Duodenal mucosa (tissue), 2 donors: ENCODE results near the gene KDM4F.
"Not testable (repeated sequence)": the region's sequence is repeated elsewhere in the genome, so short reads cannot be mapped to it uniquely, and the experiment has no call there.

ENCODE experiments used
- H3K27ac ChIP-seq: one replicate; pipeline ENCODE4 v1.7.0; 2013; ENCODE audit warnings: low read depth, low read length
- H3K27me3 ChIP-seq, 2 donors: one replicate each; pipeline ENCODE4 v1.7.0; 2013; ENCODE audit warnings: low read length in 2 of 2, control low read depth in 1 of 2; ENCODE audit not compliant: insufficient read depth in 2 of 2, control insufficient read depth in 1 of 2
- H3K36me3 ChIP-seq, 2 donors: one replicate each; pipeline ENCODE4 v1.7.0; 2013; ENCODE audit warnings: low read length in 2 of 2, control low read depth in 1 of 2; ENCODE audit not compliant: insufficient read depth in 2 of 2, control insufficient read depth in 1 of 2
- H3K4me1 ChIP-seq, 2 donors: one replicate each; pipeline ENCODE4 v1.7.0; 2013; ENCODE audit warnings: low read length in 2 of 2, control low read depth in 1 of 2; ENCODE audit not compliant: insufficient read depth in 2 of 2, control insufficient read depth in 1 of 2
- H3K4me3 ChIP-seq, 2 donors: one replicate each; pipeline ENCODE4 v1.7.0; 2013; ENCODE audit warnings: low read length in 2 of 2, low read depth in 1 of 2
- H3K9ac ChIP-seq, 2 donors: one replicate each; pipeline ENCODE4 v1.7.0; 2013; ENCODE audit warnings: low read length in 2 of 2, low read depth in 1 of 2
- H3K9me3 ChIP-seq, 2 donors: one replicate each; pipeline ENCODE4 v1.7.0; 2013; ENCODE audit warnings: low read length in 2 of 2, control low read depth in 1 of 2; ENCODE audit not compliant: control insufficient read depth in 1 of 2

The KDM4F gene

GRCh38 chr11:95049122-95049521 is at the start of gene KDM4F:
Gene KDM4F, plus strand, starts transcription at chr11:95049422.
- H3K9ac ChIP-seq, H3K27ac ChIP-seq, H3K4me1 ChIP-seq, H3K36me3 ChIP-seq, H3K4me3 ChIP-seq, H3K9me3 ChIP-seq, H3K27me3 ChIP-seq: not testable (repeated sequence)

GRCh38 chr11:95003716-95004115 is 45.5 kb upstream of the KDM4F start:
- Histone ChIP-seq H3K4me1 (no peaks in the 10 kb centered on the region), H3K9ac (no peak overlapping the region), H3K9me3 (no peaks in the 10 kb centered on the region), H3K27me3 (no peaks in the 10 kb centered on the region), H3K4me3 (no peak overlapping the region), H3K27ac (no peak overlapping the region), H3K36me3 (no peaks in the 10 kb centered on the region)

DNA sequence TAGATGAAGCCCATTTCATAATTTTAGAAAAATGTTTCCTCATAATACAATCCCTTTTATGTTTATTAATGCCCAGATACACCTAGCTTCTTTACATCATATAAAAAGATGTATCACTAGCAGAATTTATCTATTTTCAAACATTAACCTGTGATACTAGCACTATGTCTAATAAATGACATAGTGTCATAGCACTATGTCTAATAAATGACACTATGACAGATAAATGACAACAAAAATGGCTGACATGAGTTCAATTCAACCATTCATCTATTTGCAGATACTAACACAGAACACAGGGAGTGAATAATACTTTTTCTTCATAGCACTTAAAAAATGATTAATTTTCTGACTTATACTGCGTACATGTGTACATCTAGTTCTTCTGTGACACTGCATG is 43.6 kb upstream of the KDM4F start:
- no peaks in the 10 kb centered on the region for H3K27me3 ChIP-seq
- H3K27ac ChIP-seq = no peak overlapping the region
- H3K4me3 ChIP-seq = no peak overlapping the region
- H3K4me1 ChIP-seq = no peaks in the 10 kb centered on the region
- H3K9ac ChIP-seq = no peak overlapping the region
- H3K36me3 ChIP-seq = no peaks in the 10 kb centered on the region
- no peaks in the 10 kb centered on the region for H3K9me3 ChIP-seq

DNA sequence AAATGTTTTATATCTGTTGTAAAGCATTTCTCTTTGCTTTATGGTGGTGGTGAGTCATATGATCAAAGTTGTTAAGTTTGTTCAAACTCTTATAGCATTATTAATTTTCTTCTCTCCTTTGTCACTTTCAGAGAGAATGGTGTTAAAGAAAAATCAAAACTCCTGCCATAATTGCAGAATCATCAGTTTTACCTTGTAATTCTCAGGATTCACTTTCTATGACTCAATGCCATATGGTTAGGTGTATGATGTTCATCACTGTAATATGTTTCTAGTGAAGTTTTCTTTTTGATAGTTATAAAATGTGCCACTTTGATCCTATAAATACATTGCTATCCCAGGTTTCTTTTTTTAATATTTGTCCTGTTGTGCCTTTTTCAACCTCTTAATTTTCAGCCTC is 37.8 kb upstream of the KDM4F start:
- Histone ChIP-seq H3K9ac (no peak overlapping the region), H3K27ac (no peak overlapping the region), H3K4me3 (no peak overlapping the region), H3K4me1 (no peaks in the 10 kb centered on the region), H3K36me3 (no peaks in the 10 kb centered on the region), H3K9me3 (no peaks in the 10 kb centered on the region), H3K27me3 (no peaks in the 10 kb centered on the region)

- H3K4me1 ChIP-seq = no peaks in the 10 kb centered on the region
- no peaks in the 10 kb centered on the region for H3K9me3 ChIP-seq
- H3K9ac ChIP-seq = no peak overlapping the region
- H3K27me3 ChIP-seq = no peaks in the 10 kb centered on the region
- no peak overlapping the region for H3K4me3 ChIP-seq
- H3K36me3 ChIP-seq = no peaks in the 10 kb centered on the region
- no peak overlapping the region for H3K27ac ChIP-seq
Observed at GRCh38 chr11:95014184-95014821, 34.9 kb upstream of the KDM4F start.

DNA sequence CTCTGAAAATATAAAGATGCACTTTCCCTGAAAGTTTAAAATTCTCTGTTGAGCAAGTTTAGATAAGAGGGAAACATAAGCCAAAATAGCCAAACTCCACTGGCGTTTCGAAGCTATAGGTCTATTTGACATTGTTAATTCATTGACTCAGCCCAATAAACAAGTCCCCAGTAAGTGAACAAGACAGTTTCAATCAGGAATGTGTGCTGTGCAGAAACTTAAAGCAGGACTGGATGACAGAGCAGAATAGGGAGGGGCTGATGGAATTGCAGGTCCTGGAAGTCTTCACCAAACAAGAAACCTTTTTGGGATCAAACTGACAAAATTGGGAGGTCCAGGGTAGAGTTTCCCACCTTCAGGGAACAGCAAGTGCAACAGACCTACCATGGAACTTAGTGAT is 33.1 kb upstream of the KDM4F start:
- Histone ChIP-seq H3K9ac (no peak overlapping the region), H3K4me3 (no peak overlapping the region), H3K4me1 (no peaks in the 10 kb centered on the region), H3K27me3 (no peaks in the 10 kb centered on the region), H3K9me3 (no peaks in the 10 kb centered on the region), H3K27ac (no peak overlapping the region), H3K36me3 (no peaks in the 10 kb centered on the region)

DNA sequence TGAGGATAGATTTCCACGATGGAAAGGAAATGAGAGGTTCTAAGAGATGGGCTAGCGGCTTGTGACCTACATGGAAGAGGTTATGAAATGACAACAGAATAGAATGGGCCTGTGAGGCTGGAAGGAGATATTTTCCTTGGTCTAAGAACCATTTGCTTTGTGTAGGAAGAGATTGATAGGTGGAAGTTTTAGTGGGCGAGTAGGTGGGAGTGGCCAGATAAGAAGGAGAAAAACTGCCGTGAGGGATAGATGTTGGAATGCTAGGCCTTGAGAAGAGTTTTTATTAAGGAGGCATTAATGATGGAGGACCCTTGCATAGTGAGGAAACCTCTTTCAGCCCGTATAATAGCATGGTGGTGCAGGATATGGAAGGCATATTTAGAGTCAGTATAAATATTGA is 27.8 kb upstream of the KDM4F start:
- H3K9me3 ChIP-seq, H3K27me3 ChIP-seq, H3K9ac ChIP-seq, H3K4me3 ChIP-seq, H3K4me1 ChIP-seq, H3K27ac ChIP-seq, H3K36me3 ChIP-seq: not testable (repeated sequence)

DNA sequence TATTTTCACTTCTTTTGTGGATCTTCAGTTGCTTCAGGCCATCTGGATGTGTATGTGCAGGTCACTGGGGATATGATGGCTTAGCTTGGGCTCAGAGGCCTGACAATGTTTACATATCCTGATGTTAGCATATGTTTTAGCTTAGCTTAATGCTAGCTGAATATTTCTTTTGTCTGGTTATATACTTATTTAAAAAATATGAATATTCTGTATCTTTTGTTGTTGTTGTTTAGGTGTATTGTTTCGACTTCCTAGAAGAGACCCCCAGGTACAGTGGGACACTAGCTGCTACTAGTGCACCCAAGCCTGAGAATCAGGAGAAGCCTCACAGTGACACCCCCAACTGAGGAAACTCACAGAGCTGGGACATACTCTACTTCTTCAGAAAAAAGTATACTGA is 24.3 kb upstream of the KDM4F start, which contains the start of gene KDM4E:
Gene KDM4E (plus strand): TSS at position 301 of the 400 bp plus-strand sequence. CDS start 300 bp downstream, outside the sequence.
- H3K4me1 ChIP-seq = no peaks in the 10 kb centered on the region
- no peaks in the 10 kb centered on the region for H3K36me3 ChIP-seq
- no peak within 1 kb of the TSS for H3K27ac ChIP-seq
- H3K9ac ChIP-seq = no peak within 1 kb of the TSS
- no peaks in the 10 kb centered on the region for H3K27me3 ChIP-seq
- no peak within 1 kb of the TSS for H3K4me3 ChIP-seq
- H3K9me3 ChIP-seq = no peaks in the 10 kb centered on the region

DNA sequence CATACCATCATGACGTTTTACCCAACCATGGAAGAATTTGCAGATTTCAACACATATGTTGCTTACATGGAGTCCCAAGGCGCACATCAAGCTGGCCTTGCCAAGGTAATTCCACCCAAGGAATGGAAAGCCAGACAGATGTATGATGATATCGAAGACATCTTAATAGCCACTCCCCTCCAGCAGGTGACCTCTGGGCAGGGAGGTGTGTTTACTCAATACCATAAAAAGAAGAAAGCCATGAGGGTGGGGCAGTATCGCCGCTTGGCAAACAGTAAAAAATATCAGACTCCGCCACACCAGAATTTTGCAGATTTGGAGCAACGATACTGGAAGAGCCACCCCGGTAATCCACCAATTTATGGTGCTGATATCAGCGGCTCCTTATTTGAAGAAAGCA is 23.6 kb upstream of the KDM4F start:
- H3K4me3 ChIP-seq, H3K27ac ChIP-seq, H3K27me3 ChIP-seq, H3K36me3 ChIP-seq, H3K4me1 ChIP-seq, H3K9me3 ChIP-seq, H3K9ac ChIP-seq: not testable (repeated sequence)

DNA sequence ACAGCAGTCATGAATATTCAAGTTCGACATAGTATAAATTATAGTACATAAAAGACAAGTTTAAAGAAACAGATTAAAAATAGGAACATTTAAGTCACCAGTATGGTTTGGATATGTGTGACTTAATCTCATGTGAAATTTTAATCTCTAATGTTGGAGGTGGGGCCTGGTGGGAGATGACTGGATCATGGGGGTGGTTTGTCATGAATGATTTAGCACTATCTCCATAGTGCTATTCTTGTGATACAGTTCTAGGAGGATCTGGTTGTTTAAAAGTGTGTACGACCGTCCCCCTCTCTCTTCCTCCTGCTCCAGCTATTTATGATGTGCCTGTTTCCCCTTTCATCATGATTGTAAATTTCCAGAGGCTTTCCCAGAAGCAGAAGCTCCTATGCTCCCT is 20.9 kb upstream of the KDM4F start:
- Histone ChIP-seq H3K9ac (no peak overlapping the region), H3K36me3 (no peaks in the 10 kb centered on the region), H3K9me3 (no peaks in the 10 kb centered on the region), H3K27ac (no peak overlapping the region), H3K4me1 (no peaks in the 10 kb centered on the region), H3K27me3 (no peaks in the 10 kb centered on the region), H3K4me3 (no peak overlapping the region)

DNA sequence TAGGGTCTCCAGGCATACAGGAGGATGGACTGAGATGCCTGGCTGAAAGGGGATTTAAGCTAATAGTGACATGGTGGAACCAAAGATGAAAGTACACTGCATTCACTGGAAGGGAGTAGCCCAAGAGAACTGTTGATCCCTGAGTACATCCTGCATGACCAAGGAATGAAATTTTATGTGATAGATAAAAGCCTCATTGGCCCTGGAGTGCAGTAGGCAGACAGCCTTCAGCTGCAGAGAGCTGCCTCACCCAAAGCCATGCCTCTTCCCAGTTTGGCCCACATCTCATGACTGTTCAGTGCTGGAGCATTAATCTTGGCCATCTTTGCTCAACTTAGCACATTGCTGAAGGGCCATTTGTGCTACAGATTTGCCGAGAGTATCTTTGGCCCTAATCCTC is 16.2 kb upstream of the KDM4F start:
- Histone ChIP-seq H3K9ac (no peak overlapping the region), H3K36me3 (no peaks in the 10 kb centered on the region), H3K27ac (no peak overlapping the region), H3K4me1 (no peaks in the 10 kb centered on the region), H3K4me3 (no peak overlapping the region), H3K9me3 (no peaks in the 10 kb centered on the region), H3K27me3 (no peaks in the 10 kb centered on the region)
